Measurements from ENCODE around the gene DNAAF3.
A peak's percentile ranks its signal among the peaks of the same experiment; 100 is the strongest.
"Not testable (repeated sequence)": the region's sequence is repeated elsewhere in the genome, so short reads cannot be mapped to it uniquely, and the experiment has no call there.

The DNAAF3 gene

DNA sequence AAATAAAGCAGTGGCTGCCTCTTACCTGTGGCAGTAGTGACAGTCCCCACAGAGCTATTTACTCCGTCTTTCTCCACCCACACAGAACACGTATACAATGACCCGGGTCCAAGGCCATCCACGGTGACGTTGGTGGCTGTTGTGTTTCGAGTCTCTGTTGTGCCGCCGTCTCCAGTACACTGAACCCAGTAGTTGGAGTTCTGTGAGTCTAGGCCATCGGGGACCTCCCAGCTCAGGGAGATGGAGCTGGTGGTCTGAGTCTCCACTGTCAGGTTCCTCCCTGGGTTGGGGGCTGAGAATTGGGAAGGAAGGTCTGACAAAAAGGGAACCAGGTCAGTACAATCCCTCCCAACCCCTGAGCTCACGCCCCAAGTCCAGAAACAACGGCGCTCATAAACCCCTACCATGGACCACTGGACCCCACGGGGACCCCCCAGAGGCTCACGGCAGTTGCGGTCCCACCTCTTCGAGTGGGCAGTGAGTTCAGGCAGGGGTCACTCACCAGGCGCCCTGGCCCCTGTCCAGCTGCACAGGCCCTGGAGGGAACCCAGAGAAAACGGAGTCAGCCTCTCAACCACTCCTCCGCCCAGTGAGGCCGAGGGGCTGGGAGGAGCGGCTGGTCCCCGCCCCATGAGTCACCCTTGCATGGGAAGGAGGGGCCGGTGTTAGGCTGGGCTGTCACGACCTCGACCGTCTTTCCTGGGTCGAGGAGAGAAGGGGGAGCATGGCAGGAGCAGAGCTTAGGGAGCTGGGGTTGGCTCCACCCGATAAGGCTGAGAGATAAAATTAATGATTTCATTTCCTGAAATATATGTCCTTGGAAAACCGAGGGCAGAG lies 40.5 kb upstream of the DNAAF3 start:
- DNase-seq (ENCODE audit: low spot score), result peak; percentile 98
- ChIA-PET POLR2A (ENCODE audit: low non-redundant PET) (no interaction called here), CTCF (interaction anchor here (0.6 kb wide), 1 partner anchor 261 kb away, joined by 3 read pairs; no protein-coding TSS in a partner anchor)
- TF ChIP-seq, protein P1, sequence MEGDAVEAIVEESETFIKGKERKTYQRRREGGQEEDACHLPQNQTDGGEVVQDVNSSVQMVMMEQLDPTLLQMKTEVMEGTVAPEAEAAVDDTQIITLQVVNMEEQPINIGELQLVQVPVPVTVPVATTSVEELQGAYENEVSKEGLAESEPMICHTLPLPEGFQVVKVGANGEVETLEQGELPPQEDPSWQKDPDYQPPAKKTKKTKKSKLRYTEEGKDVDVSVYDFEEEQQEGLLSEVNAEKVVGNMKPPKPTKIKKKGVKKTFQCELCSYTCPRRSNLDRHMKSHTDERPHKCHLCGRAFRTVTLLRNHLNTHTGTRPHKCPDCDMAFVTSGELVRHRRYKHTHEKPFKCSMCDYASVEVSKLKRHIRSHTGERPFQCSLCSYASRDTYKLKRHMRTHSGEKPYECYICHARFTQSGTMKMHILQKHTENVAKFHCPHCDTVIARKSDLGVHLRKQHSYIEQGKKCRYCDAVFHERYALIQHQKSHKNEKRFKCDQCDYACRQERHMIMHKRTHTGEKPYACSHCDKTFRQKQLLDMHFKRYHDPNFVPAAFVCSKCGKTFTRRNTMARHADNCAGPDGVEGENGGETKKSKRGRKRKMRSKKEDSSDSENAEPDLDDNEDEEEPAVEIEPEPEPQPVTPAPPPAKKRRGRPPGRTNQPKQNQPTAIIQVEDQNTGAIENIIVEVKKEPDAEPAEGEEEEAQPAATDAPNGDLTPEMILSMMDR (conservative IDR thresholded peaks at IDR 0.05; ENCODE audit: low read depth), result no peak
- peak overlapping the region; percentile 82 for H3K27ac ChIP-seq

DNA sequence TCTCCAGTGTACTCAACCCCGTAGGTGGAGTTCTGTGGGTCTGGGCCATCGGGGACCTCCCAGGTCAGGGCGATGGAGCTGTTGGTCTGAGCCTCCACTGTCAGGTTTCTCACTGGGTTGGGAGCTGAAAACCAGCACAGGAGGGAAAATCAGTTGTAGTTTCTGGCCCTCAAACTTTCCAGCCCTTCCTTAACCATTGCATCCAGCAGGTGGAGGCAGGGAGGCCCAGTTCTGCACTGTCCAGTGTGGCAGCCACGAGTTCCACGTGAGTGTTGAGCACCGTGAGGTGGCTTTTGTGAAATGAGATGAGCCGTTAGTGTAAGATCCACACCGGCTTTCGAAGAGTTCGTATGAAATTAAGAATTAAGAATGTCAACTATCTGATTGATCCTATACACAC lies 35.8 kb upstream of the DNAAF3 start:
- DNase-seq (ENCODE audit: low spot score); H3K27ac ChIP-seq; POLR2A ChIA-PET (ENCODE audit: low non-redundant PET); CTCF ChIA-PET: not testable (repeated sequence)

DNA sequence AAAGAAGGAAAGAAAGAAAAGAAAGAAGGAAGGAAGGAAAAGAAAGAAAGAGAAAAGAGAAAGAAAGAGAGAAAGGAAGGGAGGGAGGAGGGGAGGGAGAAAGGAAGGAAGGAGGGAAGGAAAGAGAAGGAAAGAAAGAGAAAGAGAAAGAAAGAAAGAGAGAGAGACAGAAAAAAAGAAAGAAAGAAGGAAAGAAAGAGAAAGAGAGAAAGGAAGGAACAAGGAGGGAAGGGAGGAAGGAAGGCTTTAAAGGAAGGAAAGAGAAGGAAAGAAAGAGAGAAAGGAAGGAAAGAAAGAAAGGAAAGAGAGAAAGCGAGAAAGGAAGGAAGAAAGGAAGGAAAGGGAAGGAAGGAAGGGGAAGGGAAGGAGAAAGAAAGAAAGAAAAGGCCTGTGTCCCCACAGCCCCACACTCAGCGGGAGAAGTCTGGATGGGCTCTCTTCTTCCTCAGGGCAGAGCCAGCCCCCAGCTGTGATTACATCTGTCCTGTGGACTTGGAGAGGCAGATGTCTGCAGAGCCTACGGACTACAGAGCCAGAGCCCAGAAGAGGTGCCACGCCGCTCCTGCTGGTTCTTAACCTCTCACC lies 33.3 kb upstream of the DNAAF3 start:
- peak overlapping the region; percentile 75 for H3K27ac ChIP-seq
- TF ChIP-seq, protein P1 (conservative IDR thresholded peaks at IDR 0.05; ENCODE audit: low read depth), result no peak
- POLR2A ChIA-PET (ENCODE audit: low non-redundant PET), result no interaction called here
- CTCF ChIA-PET, result interaction anchor here (0.5 kb wide), 1 partner anchor 254 kb away, joined by 3 read pairs; no protein-coding TSS in a partner anchor
- no peak for DNase-seq (ENCODE audit: low spot score)

DNA sequence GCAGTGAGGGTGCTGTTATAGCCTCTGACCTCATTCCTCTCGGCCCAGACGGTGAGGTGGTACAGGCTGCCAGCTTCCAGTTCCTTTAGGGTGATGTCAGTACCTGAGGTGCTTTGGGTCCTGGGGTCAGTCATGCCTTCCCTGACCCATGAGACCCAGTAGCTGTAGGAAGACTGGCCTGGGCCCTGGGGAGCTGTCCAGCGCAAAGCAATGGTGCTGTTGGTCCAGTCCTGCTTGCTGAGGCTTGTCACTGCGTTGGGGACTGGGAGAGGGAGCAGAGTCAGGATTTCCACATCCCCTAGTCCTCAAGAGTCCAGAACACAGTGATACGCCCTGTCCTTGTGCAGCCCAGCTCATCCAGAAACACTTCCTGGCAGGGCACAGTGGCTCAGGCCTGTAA lies 32.2 kb upstream of the DNAAF3 start:
- H3K27ac ChIP-seq, result peak overlapping the region; percentile 75
- no peak for DNase-seq (ENCODE audit: low spot score)
- CTCF ChIA-PET, result no interaction called here
- POLR2A ChIA-PET (ENCODE audit: low non-redundant PET), result no interaction called here
- TF ChIP-seq, protein P1 (conservative IDR thresholded peaks at IDR 0.05; ENCODE audit: low read depth), result no peak

DNA sequence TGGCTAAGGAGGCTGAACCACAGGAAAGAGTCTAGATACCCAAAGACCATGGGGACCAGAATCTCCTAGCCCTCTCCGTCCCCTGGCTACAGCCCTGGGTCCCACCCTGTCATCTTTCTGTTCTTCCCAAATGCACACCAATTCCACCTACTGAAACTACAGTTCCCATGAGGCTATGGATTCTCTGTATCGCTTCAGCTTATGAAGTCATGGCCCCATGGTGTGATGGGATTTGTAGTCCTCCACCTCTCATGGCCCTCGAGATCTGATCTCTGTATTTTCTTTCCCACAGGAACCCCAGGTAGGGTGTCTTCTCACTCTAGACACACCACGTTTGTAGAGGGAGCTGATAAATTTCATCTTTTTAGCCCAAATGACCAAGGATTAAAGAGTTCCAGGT lies 31.1 kb upstream of the DNAAF3 start:
- ChIA-PET CTCF (interaction anchor here (1.1 kb wide), 1 partner anchor 8 kb away, joined by 3 read pairs; no protein-coding TSS in a partner anchor), POLR2A (ENCODE audit: low non-redundant PET) (no interaction called here)
- TF ChIP-seq, protein P1 (conservative IDR thresholded peaks at IDR 0.05; ENCODE audit: low read depth), result no peak
- peak overlapping the region; percentile 75 for H3K27ac ChIP-seq
- DNase-seq (ENCODE audit: low spot score), result no peak

DNA sequence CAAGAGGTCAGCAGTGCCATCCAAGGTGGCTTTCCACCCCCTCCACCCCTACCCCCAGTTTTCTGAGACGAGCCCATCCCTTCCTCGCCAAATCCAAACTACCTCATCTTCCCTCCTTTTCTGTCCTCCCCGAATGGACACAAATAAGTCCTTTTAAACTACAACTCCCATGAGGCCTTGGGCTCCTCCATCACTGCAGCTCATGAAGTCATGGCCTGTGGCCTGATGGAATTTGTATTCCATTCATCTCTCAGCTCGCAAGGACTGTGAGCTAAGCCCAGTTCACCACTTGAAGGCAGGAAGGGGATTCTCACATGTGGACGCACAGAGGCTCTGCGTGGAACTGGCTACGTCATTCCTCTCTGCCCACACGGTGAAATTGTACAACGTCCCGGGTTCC lies 30.4 kb upstream of the DNAAF3 start:
- ChIA-PET POLR2A (ENCODE audit: low non-redundant PET) (no interaction called here), CTCF (no interaction called here)
- TF ChIP-seq, protein P1 (conservative IDR thresholded peaks at IDR 0.05; ENCODE audit: low read depth), result no peak
- H3K27ac ChIP-seq, result peak overlapping the region; percentile 75
- no peak for DNase-seq (ENCODE audit: low spot score)

DNA sequence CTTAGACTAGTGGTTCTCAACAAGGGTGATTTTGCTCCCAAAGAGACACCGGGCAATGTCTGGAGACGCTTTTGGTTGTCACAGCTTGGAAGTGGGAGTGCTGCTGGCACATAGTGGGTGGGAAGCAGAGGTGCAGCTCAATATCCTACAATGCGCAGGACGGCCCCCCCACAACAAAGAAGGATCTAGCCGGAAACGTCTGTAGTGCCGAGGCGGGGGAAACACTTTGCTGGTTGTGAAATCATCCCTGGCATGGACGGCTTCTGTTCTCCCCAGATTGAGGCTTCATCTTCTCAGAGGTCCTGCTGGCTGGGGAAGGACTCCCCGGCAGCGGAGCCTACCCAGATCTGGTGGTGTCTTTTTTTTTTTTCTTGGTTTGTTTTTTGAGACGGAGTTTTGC lies 27.1 kb upstream of the DNAAF3 start:
- DNase-seq (ENCODE audit: low spot score), result no peak
- peak overlapping the region; percentile 47 for H3K27ac ChIP-seq
- ChIA-PET POLR2A (ENCODE audit: low non-redundant PET) (interaction anchor here (0.7 kb wide), 1 partner anchor 113 kb away, joined by 3 read pairs; no protein-coding TSS in a partner anchor), CTCF (no interaction called here)
- TF ChIP-seq, protein P1 (conservative IDR thresholded peaks at IDR 0.05; ENCODE audit: low read depth), result no peak
